ENCODE results near the gene ZBTB21. TPM values are rescaled to one million over a fixed set of nuclear protein-coding genes. Genes with fewer than 3 reads are reported as not detected.

ZBTB21 gene
- total RNA-seq, 2 donors from 2014 or later, result 5.7 to 14.7 TPM

- ATAC-seq (no peak), DNase-seq (no peak)
- intact Hi-C loops (cut with DNase I), result no loop called here
These were observed 15.4 kb upstream of the ZBTB21 start for GRCh38 chr21:42025376-42026081.

GRCh38 chr21:42022906-42023305 is 12.7 kb upstream of the ZBTB21 start:
- no peak for DNase-seq
- no peak for ATAC-seq
- intact Hi-C loops (cut with DNase I), result no loop called here

GRCh38 chr21:42022091-42022430 is 11.9 kb upstream of the ZBTB21 start:
- ATAC-seq (no peak), DNase-seq (no peak)
- intact Hi-C loops (cut with DNase I), result no loop called here

GRCh38 chr21:42021371-42022090 is 11.4 kb upstream of the ZBTB21 start:
- intact Hi-C loops (cut with DNase I), result no loop called here
- ATAC-seq, result no peak

GRCh38 chr21:42019706-42020105 is 9.5 kb upstream of the ZBTB21 start:
- ATAC-seq, result no peak
- no peak for DNase-seq
- intact Hi-C loops (cut with DNase I), result loop anchor here in 1 of 2 donors (10.0 kb wide), 1 partner anchor 95 kb away; no protein-coding TSS in a partner anchor

More at GRCh38 chr21:42021371-42022090, 11.4 kb upstream of the ZBTB21 start:
- no peak for DNase-seq

- ATAC-seq (no peak), DNase-seq (no peak)
- intact Hi-C loops (cut with DNase I), result loop anchor here in 1 of 2 donors (10.0 kb wide), 1 partner anchor 96 kb away; no protein-coding TSS in a partner anchor
These were observed 9.0 kb upstream of the ZBTB21 start for GRCh38 chr21:42019101-42019605.

GRCh38 chr21:42017022-42017421 is 6.9 kb upstream of the ZBTB21 start:
- ATAC-seq (no peak), DNase-seq (no peak)
- intact Hi-C loops (cut with DNase I), result loop anchor here in 1 of 2 donors (10.0 kb wide), 1 partner anchor 98 kb away; no protein-coding TSS in a partner anchor

GRCh38 chr21:42016364-42016985 is 6.3 kb upstream of the ZBTB21 start:
- intact Hi-C loops (cut with DNase I), result loop anchor here in 1 of 2 donors (10.0 kb wide), 1 partner anchor 98 kb away; no protein-coding TSS in a partner anchor
- ATAC-seq (no peak), DNase-seq (no peak)

- no peak for DNase-seq
- intact Hi-C loops (cut with DNase I), result loop anchor here (5.0 to 10.0 kb wide), 2 partner anchors 93 to 101 kb away; no protein-coding TSS in a partner anchor
These were observed 3.8 kb upstream of the ZBTB21 start for GRCh38 chr21:42013931-42014330.

GRCh38 chr21:42013376-42013775 is 3.2 kb upstream of the ZBTB21 start:
- intact Hi-C loops (cut with DNase I), result loop anchor here (5.0 to 10.0 kb wide), 2 partner anchors 94 to 101 kb away; no protein-coding TSS in a partner anchor
- DNase-seq, result no peak
- no peak for ATAC-seq

More at GRCh38 chr21:42013931-42014330, 3.8 kb upstream of the ZBTB21 start:
- ATAC-seq, result no peak

- intact Hi-C loops (cut with DNase I), result loop anchor here (5.0 to 10.0 kb wide), 2 partner anchors 94 to 102 kb away; no protein-coding TSS in a partner anchor
- ATAC-seq (no peak), DNase-seq (no peak)
These were observed 2.7 kb upstream of the ZBTB21 start for GRCh38 chr21:42012763-42013329.

GRCh38 chr21:42012344-42012743 is 2.2 kb upstream of the ZBTB21 start:
- DNase-seq, result no peak
- intact Hi-C loops (cut with DNase I), result loop anchor here (5.0 to 10.0 kb wide), 2 partner anchors 95 to 102 kb away; no protein-coding TSS in a partner anchor

GRCh38 chr21:42010507-42011495 is 641 bp upstream of the ZBTB21 start:
- DNase-seq, result no peak
- intact Hi-C loops (cut with DNase I), result loop anchor here (5.0 to 10.0 kb wide), 2 partner anchors 96 to 104 kb away; no protein-coding TSS in a partner anchor

More at GRCh38 chr21:42012344-42012743, 2.2 kb upstream of the ZBTB21 start:
- ATAC-seq, result no peak

GRCh38 chr21:42009018-42009830 is 936 bp downstream of the ZBTB21 start:
- intact Hi-C loops (cut with DNase I), result loop anchor here in 1 of 2 donors (5.0 to 10.0 kb wide), 2 partner anchors 77 to 124 kb away; no protein-coding TSS in a partner anchor
- peak; percentile 61 for DNase-seq

More at GRCh38 chr21:42010507-42011495, 641 bp upstream of the ZBTB21 start:
- peak; percentile 28 to 39 for ATAC-seq

GRCh38 chr21:42007356-42007940 is 2.7 kb downstream of the ZBTB21 start:
- ATAC-seq (no peak), DNase-seq (no peak)
- intact Hi-C loops (cut with DNase I), result loop anchor here in 1 of 2 donors (5.0 to 10.0 kb wide), 2 partner anchors 75 to 123 kb away; no protein-coding TSS in a partner anchor

More at GRCh38 chr21:42009018-42009830, 936 bp downstream of the ZBTB21 start:
- ATAC-seq, result peak; percentile 28 to 44

- DNase-seq (no peak), ATAC-seq (no peak)
- intact Hi-C loops (cut with DNase I), result loop anchor here in 1 of 2 donors (5.0 to 10.0 kb wide), 2 partner anchors 74 to 122 kb away; no protein-coding TSS in a partner anchor
These were observed 3.4 kb downstream of the ZBTB21 start for GRCh38 chr21:42006765-42007164.

Measured in left cardiac atrium (tissue), 4 donors.